Kidney epithelial cell (primary cell): ENCODE data around the gene ZNF573. TPM values are rescaled to one million over a fixed set of nuclear protein-coding genes. Genes with fewer than 3 reads are reported as not detected.
A peak's percentile ranks its signal among the peaks of the same experiment; 100 is the strongest.

Experiments used
- DNase-seq: peaks from one replicate; pipeline ENCODE4 v3.0.0-alpha.2; 2010; ENCODE audit warnings: low read depth
- H3K27me3 ChIP-seq: 2 replicates; pipeline ENCODE4 v1.6.0; 2011; ENCODE audit warnings: low read length; ENCODE audit not compliant: control insufficient read depth, insufficient read depth
- H3K36me3 ChIP-seq: 2 replicates; pipeline ENCODE4 v1.5.1; 2011; ENCODE audit warnings: low read length; ENCODE audit not compliant: control insufficient read depth, insufficient read depth
- H3K4me3 ChIP-seq: 2 replicates; pipeline ENCODE4 v1.5.1; 2011; ENCODE audit warnings: low read depth, mild to moderate bottlenecking, control low read depth, low read length
- total RNA-seq: library from RNA; depleted of rRNA; stranded (reverse); fragments of >200 nt; gene quantifications from 2 replicates; pipeline ENCODE4 v1.2.3, GENCODE V29; 2015
- TF ChIP-seq, protein P1 (sequence below): IDR thresholded peaks from 2 replicates; pipeline ENCODE4 v1.5.1; 2011; ENCODE audit warnings: mild to moderate bottlenecking, moderate library complexity, low read length, control low read depth, inconsistent platforms; ENCODE audit not compliant: insufficient read depth, poor library complexity, severe bottlenecking

Gene ZNF573
- total RNA-seq, 1 donor from 2014 or later = 14.1 TPM

DNA sequence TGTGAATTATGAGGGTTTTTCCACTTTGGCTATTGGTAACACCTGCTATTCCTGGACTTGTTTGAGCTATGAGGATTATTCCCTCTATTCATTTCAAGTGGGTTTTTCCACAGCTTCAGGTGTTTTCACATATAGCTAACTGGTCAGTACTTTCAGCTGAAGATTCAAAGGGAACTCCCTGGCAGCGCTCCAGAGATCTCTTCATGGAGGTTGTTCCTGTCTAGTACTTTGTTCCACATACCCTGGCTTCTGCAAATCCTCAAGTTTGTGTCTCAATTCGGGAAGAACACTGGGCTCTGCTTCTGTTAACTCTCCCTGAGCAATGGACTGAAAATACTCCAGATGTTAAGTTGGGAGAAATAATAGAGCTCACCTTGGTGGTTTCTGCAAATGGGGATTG is 54.2 kb downstream of the ZNF573 start:
- DNase-seq = no peak
- no peaks in the 10 kb centered on the region for H3K27me3 ChIP-seq
- no peak overlapping the region for H3K4me3 ChIP-seq
- H3K36me3 ChIP-seq = no peaks in the 10 kb centered on the region
- TF ChIP-seq, protein P1, sequence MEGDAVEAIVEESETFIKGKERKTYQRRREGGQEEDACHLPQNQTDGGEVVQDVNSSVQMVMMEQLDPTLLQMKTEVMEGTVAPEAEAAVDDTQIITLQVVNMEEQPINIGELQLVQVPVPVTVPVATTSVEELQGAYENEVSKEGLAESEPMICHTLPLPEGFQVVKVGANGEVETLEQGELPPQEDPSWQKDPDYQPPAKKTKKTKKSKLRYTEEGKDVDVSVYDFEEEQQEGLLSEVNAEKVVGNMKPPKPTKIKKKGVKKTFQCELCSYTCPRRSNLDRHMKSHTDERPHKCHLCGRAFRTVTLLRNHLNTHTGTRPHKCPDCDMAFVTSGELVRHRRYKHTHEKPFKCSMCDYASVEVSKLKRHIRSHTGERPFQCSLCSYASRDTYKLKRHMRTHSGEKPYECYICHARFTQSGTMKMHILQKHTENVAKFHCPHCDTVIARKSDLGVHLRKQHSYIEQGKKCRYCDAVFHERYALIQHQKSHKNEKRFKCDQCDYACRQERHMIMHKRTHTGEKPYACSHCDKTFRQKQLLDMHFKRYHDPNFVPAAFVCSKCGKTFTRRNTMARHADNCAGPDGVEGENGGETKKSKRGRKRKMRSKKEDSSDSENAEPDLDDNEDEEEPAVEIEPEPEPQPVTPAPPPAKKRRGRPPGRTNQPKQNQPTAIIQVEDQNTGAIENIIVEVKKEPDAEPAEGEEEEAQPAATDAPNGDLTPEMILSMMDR = no peak

DNA sequence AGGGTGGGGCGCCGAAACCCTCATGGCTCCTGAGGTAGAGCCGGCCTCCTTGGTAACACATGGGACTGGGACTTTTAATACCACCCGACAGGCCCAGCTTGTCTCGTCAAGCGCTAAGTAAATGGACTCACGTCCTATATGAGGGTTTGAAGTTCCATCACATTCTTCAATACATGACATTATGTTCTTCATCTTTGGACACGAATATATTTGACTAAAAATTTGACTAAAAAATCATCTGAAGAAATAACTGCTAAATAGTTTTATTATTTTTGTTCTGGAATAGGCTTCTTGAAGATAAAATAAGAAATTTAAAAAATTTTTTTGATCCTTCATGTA is 59.5 kb downstream of the ZNF573 start:
- no peaks in the 10 kb centered on the region for H3K27me3 ChIP-seq
- TF ChIP-seq, protein P1 = no peak
- H3K4me3 ChIP-seq = peak overlapping the region; percentile 74
- DNase-seq = no peak
- H3K36me3 ChIP-seq = no peaks in the 10 kb centered on the region

DNA sequence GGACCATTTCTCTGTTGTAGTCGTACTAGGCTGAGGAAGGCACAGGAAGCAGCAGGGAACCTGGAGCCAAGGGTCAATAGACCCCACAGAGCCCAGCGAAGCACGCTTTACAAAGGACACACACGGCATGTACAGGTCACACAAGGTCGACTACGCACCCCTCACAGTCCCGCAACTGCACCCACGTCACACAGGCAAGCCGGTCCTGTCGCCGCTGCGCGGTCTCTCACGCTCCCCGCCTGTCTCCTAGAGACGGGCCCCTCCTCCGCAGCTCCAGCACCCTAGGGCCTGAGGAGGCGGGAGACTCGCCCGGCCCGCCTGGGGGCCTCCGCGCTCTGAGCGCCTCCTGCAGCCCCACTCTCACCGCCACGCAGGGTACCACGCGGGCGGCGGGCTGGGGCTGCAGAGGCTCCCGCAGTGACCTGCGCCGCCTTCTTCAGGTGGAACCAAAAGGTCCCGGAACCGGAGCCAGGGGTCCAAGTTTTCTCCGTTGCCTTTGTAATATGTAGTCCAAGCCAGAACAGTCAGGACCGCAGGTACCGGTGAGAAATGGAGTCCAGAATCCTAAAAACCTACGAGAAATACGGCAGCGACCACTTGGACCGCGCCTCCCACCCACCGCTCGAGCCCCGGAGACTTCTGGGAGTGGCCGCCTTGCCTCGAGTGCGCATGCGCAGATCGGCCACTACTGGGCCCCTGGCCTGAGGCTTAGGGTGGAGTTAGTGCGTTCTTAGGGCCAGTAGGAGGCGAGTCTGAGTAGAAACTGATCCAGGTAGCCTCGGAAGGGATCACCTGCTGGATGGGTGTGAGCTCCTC is 60.1 kb downstream of the ZNF573 start, which contains the start of gene ZNF607:
Gene ZNF607 (minus strand): TSS at position 651 of the 816 bp plus-strand sequence. CDS start 8,143 bp downstream, outside the sequence.
- H3K36me3 ChIP-seq = no peaks in the 10 kb centered on the region
- H3K27me3 ChIP-seq = no peaks in the 10 kb centered on the region
- H3K4me3 ChIP-seq = peak within 1 kb of the TSS; percentile 74
- TF ChIP-seq, protein P1 = peak; percentile 68
- DNase-seq = peak; percentile 67

DNA sequence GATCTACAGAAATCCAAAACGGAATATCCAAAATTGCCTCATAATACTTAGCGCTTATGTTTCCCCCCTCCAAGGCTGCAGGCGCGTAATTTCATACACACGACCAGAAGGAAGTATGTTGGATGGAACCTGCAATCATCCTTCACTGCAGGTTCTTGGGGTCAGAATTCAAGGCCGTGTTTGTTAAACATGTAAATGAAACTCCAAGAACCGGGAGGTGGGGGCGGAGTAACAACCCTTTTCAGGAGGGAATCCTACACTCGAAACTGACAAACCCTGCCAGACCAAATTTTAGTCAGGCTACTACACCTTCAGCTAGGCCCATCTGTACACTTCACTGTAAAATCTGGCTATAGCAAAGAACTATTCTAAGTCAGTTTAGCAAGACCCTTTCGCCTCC is 61.1 kb downstream of the ZNF573 start:
- H3K36me3 ChIP-seq = no peaks in the 10 kb centered on the region
- TF ChIP-seq, protein P1 = no peak
- no peak for DNase-seq
- H3K4me3 ChIP-seq = peak overlapping the region; percentile 74
- H3K27me3 ChIP-seq = no peaks in the 10 kb centered on the region

DNA sequence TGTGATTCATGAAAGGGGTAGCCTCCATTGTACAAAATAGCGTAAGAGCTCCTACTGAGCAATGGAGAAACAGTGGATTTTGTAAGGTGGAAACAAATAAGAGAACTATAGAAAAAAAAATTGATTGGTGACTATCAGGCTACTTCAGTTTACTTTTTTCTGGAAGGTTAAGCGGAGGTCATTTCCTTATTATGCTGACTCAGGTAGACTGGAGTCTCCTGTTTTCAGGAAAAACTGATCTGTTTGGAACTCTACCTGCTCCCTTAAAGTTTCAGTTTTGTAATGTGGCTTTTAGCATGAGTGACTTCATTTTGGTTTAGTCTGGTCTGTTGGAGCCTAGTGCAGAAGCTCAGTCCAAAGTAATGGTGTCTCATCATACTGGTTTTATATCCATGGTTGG is 63.2 kb downstream of the ZNF573 start:
- no peak overlapping the region for H3K4me3 ChIP-seq
- H3K27me3 ChIP-seq = no peaks in the 10 kb centered on the region
- TF ChIP-seq, protein P1 = no peak
- DNase-seq = no peak
- H3K36me3 ChIP-seq = no peaks in the 10 kb centered on the region
